Measurements from ENCODE around the gene AFAP1.

AFAP1 gene

DNA sequence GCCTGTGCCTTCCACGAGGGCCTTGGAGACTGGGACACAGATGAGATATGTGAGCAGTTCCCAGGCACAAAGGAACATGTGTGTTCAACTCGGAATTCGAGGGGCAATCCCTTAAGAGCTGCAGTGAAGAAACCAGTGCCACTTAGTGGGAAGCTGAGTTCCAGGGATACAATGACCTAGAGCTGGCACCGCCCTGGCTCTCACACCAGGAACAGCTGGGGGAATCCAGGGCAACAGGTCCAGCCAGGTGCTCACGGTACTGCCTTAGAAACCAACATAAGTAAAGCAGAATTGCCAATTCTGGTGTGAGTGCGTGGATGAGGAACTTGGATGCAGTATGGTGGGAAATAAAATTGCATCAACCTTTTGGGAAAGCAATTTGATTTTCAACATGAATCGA is 122.9 kb downstream of the AFAP1 start:
- Histone ChIP-seq H3K9ac (ENCODE audit: low read depth, low read length, poor library complexity, severe bottlenecking) (no peak overlapping the region), H2AFZ (ENCODE audit: low read length) (no peak overlapping the region), H3K36me3 (ENCODE audit: insufficient read depth, low read length) (no peaks in the 10 kb centered on the region)

DNA sequence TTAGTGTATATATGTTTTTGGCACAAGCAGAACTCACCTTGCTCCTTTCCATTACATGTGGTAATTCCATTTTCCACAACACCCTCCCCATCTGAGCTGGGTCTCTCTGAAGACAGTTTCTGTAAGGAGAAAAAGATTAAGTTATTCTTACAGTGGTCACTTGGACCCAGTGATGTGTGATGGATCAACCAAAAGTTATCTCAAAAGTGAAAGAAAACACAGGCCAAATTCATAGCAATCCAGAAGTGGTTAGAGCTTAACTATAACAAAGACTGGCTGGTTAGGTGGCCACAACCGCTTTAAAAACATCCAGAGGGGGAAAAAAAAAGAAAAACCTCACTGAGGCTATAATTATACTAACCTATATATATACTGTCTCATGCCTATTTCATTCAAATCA is 123.7 kb downstream of the AFAP1 start:
- no peaks in the 10 kb centered on the region for H3K79me2 ChIP-seq (ENCODE audit: insufficient read depth, low read length)
- no peak overlapping the region for H3K4me3 ChIP-seq (ENCODE audit: low read length, poor library complexity, severe bottlenecking)
- H3F3A ChIP-seq (ENCODE audit: low read depth), result no peaks in the 10 kb centered on the region
- TF ChIP-seq EZH2phosphoT487 (IDR thresholded peaks at IDR 0.05; ENCODE audit: borderline replicate concordance), result no peak
- TF ChIP-seq, protein P1, sequence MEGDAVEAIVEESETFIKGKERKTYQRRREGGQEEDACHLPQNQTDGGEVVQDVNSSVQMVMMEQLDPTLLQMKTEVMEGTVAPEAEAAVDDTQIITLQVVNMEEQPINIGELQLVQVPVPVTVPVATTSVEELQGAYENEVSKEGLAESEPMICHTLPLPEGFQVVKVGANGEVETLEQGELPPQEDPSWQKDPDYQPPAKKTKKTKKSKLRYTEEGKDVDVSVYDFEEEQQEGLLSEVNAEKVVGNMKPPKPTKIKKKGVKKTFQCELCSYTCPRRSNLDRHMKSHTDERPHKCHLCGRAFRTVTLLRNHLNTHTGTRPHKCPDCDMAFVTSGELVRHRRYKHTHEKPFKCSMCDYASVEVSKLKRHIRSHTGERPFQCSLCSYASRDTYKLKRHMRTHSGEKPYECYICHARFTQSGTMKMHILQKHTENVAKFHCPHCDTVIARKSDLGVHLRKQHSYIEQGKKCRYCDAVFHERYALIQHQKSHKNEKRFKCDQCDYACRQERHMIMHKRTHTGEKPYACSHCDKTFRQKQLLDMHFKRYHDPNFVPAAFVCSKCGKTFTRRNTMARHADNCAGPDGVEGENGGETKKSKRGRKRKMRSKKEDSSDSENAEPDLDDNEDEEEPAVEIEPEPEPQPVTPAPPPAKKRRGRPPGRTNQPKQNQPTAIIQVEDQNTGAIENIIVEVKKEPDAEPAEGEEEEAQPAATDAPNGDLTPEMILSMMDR (conservative IDR thresholded peaks at IDR 0.05; ENCODE audit: low read length), result no peak
- H3K4me1 ChIP-seq (ENCODE audit: insufficient read depth, low read length, poor library complexity, severe bottlenecking), result no peaks in the 10 kb centered on the region
- H3K27me3 ChIP-seq (ENCODE audit: insufficient read depth, low read length, poor library complexity, severe bottlenecking), result no peaks in the 10 kb centered on the region
- H3K4me2 ChIP-seq (ENCODE audit: low read depth, low read length, poor library complexity, severe bottlenecking), result no peak overlapping the region
- no peak overlapping the region for H2AFZ ChIP-seq (ENCODE audit: low read length)
- no peaks in the 10 kb centered on the region for H3K36me3 ChIP-seq (ENCODE audit: insufficient read depth, low read length)
- no peaks in the 10 kb centered on the region; the same call in 1 of the 2 replicates for H3K9me3 ChIP-seq (ENCODE audit: insufficient read depth, low read depth, low read length)
- H3K9ac ChIP-seq (ENCODE audit: low read depth, low read length, poor library complexity, severe bottlenecking), result no peak overlapping the region
- H3K9me2 ChIP-seq (replicated peaks; ENCODE audit: low read depth, low read length), result no peaks in the 10 kb centered on the region
- H4K20me1 ChIP-seq (ENCODE audit: insufficient read depth, low read length, poor library complexity, severe bottlenecking), result no peaks in the 10 kb centered on the region

More for the DNA sequence above, 122.9 kb downstream of the AFAP1 start:
- Histone ChIP-seq H3F3A (ENCODE audit: low read depth) (no peaks in the 10 kb centered on the region), H4K20me1 (ENCODE audit: insufficient read depth, low read length, poor library complexity, severe bottlenecking) (no peaks in the 10 kb centered on the region), H3K79me2 (ENCODE audit: insufficient read depth, low read length) (no peaks in the 10 kb centered on the region), H3K4me1 (ENCODE audit: insufficient read depth, low read length, poor library complexity, severe bottlenecking) (no peaks in the 10 kb centered on the region), H3K4me2 (ENCODE audit: low read depth, low read length, poor library complexity, severe bottlenecking) (no peak overlapping the region), H3K27me3 (ENCODE audit: insufficient read depth, low read length, poor library complexity, severe bottlenecking) (no peaks in the 10 kb centered on the region), H3K9me3 (ENCODE audit: insufficient read depth, low read depth, low read length) (no peaks in the 10 kb centered on the region; the same call in 1 of the 2 replicates), H3K9me2 (replicated peaks; ENCODE audit: low read depth, low read length) (no peaks in the 10 kb centered on the region), H3K4me3 (ENCODE audit: low read length, poor library complexity, severe bottlenecking) (no peak overlapping the region)
- TF ChIP-seq EZH2phosphoT487 (IDR thresholded peaks at IDR 0.05; ENCODE audit: borderline replicate concordance), result no peak
- TF ChIP-seq, protein P1 (conservative IDR thresholded peaks at IDR 0.05; ENCODE audit: low read length), result no peak

DNA sequence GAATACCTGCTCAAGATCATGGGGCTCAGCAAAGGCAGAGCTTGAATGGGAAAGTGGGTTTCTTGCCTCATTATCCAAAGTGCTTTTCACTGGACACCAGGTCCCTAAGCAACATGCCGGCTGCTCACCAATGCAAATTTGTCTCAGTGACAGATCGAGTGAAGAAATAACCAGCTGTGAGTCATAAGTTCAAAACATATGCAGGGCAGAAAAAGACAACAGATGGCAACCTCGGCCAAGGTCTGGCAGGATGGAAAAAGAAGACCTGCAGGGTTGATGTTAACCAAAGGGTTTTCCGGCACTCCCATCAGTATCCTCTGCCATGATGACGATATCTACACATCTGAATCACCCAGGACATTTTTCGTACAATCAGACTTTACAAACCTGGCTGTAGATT is 124.1 kb downstream of the AFAP1 start:
- Histone ChIP-seq H2AFZ (ENCODE audit: low read length) (no peak overlapping the region), H3K36me3 (ENCODE audit: insufficient read depth, low read length) (no peaks in the 10 kb centered on the region), H3K27me3 (ENCODE audit: insufficient read depth, low read length, poor library complexity, severe bottlenecking) (no peaks in the 10 kb centered on the region), H3K4me2 (ENCODE audit: low read depth, low read length, poor library complexity, severe bottlenecking) (no peak overlapping the region), H3K4me3 (ENCODE audit: low read length, poor library complexity, severe bottlenecking) (no peak overlapping the region), H3F3A (ENCODE audit: low read depth) (no peaks in the 10 kb centered on the region), H3K79me2 (ENCODE audit: insufficient read depth, low read length) (no peaks in the 10 kb centered on the region), H4K20me1 (ENCODE audit: insufficient read depth, low read length, poor library complexity, severe bottlenecking) (no peaks in the 10 kb centered on the region), H3K9ac (ENCODE audit: low read depth, low read length, poor library complexity, severe bottlenecking) (no peak overlapping the region), H3K9me2 (replicated peaks; ENCODE audit: low read depth, low read length) (no peaks in the 10 kb centered on the region), H3K4me1 (ENCODE audit: insufficient read depth, low read length, poor library complexity, severe bottlenecking) (no peaks in the 10 kb centered on the region), H3K9me3 (ENCODE audit: insufficient read depth, low read depth, low read length) (no peaks in the 10 kb centered on the region; the same call in 1 of the 2 replicates)
- no peak for TF ChIP-seq EZH2phosphoT487 (IDR thresholded peaks at IDR 0.05; ENCODE audit: borderline replicate concordance)
- TF ChIP-seq, protein P1 (conservative IDR thresholded peaks at IDR 0.05; ENCODE audit: low read length), result no peak

Data from Loucy (cell line).